Renal pelvis (tissue), 4 donors: ENCODE data around the gene TMEM245. TPM values are rescaled to one million over a fixed set of nuclear protein-coding genes. Genes with fewer than 3 reads are reported as not detected.
"Not testable (repeated sequence)": the region's sequence is repeated elsewhere in the genome, so short reads cannot be mapped to it uniquely, and the experiment has no call there.

Experiments
- DNase-seq: peaks from one replicate; pipeline ENCODE4 v3.0.0-alpha.2; 2013
- polyA plus RNA-seq, 3 donors: library from polyadenylated mRNA; unstranded; fragments of 120-200 nt; gene quantifications; one replicate each; pipeline ENCODE4 v1.2.1, GENCODE V29; 2013; ENCODE audit not compliant: insufficient read length in 3 of 3

Gene TMEM245
- polyA plus RNA-seq, 3 donors: 52.3 to 80.3 (median 71.8) TPM

- no peak for DNase-seq
Observed at GRCh38 chr9:109002141-109002540, 117.6 kb downstream of the TMEM245 start.

DNA sequence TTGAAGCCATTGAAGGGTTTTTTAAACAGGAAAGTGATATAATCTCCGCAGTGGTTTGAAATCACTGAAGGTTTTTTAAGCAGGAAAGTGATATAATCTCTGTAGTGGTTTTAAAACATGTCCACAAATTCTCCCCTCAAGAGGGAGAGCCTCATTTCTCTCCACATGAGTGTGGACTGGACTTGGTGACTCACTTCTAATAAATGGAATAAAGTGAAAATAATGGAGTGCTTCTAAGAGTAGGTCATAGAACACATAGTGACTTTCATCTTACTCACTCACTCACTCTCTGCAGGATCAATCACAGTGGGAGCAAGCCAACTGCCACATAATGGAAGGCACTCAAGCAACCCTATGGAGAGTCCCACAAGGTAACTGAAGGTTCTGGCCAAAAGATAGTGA, 118.5 kb downstream of the TMEM245 start:
- no peak for DNase-seq

DNA sequence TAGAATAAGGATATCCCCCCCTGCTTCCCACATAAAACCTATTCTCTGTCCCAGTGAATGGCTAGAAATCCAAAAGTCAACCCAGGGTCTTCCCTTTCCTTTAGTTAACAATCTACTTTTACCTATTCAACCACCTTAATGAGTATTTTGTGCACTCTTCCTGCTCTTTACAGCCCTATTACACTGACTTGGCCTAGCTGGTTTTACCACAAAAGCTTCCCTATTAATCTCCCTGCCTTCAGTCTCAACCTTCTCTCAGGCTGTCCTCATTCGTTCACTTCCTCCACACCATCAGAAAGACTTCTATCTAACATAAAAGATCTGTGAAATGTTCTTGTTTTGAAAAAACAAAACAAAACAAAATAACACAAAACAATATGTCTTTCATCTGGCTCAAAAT, 122.6 kb downstream of the TMEM245 start:
- DNase-seq: no peak

DNA sequence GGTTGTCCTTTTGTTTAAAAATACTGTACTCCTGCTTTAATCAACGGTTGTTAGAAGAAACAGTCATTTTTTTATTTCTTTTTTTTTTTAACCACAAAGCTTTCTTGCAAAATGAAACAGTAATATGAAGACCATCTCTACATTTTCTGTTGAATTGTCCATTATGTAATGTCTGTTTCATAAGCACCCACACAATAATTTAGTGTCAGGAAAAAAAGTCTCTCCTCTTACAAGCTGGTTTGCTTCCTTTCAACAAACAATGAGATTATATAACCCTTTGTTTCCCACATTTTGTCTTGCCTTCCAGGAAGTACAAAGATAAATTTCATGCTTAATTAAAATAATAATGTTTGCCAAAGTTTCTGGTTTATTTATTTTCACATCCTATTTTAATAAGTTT, 123.1 kb downstream of the TMEM245 start:
- DNase-seq: no peak

GRCh38 chr9:108994695-108995094, 125.1 kb downstream of the TMEM245 start:
- DNase-seq: no peak

DNA sequence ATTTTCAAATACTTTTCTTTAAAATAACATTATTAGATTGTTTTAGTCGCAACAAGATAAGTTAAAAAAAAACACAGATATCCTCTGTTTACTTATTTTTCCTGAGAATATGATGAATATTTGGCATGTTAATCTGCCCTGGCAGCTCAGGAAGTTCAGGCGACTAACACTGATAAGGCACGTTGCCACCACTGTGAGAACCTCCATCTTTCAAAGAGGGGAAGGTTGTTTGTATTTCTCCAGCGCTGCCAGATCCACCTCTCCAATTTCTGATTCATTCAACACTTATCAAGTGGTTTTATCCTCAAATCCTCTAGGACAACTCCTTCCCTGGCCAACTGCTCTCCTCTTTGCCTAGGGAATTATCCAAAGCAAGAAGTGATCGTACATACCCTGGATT, 128.3 kb downstream of the TMEM245 start:
- DNase-seq: no peak

- DNase-seq: no peak
Observed at GRCh38 chr9:108983885-108984284, 135.9 kb downstream of the TMEM245 start.

DNA sequence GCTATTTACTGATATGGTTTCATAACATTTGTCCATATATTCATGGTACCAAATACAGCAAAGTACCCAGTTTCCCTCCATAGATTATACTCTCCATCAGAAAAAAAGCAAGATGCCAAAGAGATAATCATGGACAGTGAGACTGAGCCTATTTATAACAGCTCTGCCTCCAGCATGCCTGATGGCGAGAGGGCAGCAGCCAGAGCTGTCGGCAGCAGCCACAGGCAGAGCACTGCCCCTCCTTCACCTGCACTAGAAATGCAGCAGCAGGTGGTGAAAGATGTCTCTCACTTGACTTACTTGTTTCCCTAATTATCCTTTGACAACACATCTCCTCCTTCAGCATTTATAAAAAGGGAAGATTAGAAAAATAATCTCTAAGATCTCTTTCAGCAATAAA, 138.9 kb downstream of the TMEM245 start:
- no peak for DNase-seq

DNA sequence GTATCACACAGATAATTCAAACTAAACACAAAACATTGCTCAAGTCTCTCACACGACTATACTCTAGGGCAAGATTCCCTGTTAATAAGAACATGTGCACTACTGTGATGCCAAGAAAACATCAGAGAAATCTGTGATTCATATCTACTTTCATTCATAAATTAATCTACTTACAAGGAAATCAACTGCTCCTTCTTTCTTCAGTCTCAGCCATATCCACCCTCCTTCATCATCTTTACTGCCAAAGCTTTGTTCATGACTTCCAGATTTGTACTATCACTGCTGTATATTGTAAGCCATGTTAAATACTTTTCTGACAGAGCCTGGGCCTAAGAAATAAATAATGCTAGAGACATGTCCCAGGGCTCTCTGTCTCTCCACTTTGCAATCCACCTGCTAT, 141.5 kb downstream of the TMEM245 start:
- no peak for DNase-seq

DNA sequence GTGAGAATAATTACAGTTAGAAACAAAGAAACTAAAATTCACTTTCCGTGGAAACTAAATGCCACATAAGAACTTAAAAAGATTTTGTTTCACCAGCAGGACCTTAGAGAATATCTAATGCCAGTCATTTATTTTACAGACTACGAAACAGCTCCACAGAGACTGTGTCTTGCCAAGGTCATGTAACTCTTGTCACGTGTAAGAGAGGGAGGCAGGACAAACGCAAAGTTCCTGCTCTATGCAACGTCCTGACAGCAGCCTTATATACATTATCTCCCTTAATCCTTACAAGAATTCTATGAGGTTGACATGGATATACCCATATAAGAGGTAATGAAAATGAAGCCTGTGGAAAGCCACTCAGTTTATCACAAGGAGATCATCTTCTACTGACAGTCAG, 145.9 kb downstream of the TMEM245 start:
- no peak for DNase-seq

DNA sequence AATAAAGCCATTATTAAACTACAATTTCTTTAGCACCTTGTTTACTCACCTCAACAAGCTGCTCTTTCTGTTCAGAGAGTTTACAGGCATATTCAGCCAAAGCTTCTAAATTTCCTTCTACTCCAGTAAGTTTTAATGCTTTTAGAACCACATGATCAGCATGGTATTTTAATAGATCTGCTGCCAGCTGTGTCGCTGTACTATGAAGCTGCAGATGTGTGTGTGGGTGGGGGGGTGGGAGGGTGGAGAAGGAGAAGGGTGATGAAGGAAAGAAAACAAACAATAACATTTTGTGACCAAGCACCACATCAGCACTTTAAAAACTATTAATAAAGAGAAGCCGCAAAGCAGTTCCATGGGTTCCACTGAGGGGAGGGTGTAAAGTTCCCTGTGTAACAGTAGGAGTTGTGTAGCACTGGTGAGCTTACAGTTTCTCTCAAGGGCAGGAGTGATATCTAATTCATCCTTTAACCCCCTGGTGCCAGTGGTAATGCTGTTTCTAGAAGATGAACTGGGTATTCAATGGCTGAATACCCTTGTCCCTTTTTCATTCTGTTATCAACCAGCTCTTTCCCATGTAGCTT, 147.0 kb downstream of the TMEM245 start:
- peak; percentile 38 for DNase-seq

DNA sequence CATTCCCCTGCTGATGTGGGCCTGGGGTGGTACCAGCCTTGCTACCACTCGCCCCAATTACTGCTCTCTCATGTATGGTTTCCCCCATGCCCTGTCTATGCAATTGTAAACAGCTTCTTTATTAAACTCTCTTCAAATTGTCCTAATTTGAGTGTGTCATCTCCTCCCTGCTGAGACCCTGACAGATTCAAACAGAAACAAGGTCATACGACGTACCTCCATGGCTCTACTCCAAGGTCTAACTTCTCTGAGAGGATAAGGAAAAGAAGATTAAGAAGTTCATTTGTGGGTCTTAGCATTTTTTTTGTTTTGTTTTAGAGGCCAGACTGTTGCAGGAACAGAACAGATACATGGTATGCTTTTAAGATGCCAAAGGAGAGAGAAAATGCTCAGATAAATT, 147.6 kb downstream of the TMEM245 start:
- DNase-seq: no peak

DNA sequence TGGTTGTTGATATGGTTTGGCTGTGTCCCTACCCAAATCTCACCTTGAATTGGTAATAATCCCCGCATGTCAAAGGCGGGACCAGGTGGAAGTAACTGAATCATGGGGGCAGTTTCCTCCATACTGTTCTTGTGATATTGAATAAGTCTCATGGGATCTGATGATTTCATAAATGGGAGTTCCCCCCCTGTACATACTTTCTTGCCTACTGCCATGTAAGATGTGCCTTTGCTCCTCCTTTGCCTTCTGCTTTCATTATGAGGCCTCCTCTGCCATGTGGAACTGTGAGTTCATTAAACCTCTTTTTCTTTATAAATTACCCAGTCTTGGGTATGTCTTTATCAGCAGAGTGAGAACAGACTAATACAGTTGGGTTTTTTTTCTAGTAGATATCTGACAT, 148.4 kb downstream of the TMEM245 start:
- not testable (repeated sequence) for DNase-seq

DNA sequence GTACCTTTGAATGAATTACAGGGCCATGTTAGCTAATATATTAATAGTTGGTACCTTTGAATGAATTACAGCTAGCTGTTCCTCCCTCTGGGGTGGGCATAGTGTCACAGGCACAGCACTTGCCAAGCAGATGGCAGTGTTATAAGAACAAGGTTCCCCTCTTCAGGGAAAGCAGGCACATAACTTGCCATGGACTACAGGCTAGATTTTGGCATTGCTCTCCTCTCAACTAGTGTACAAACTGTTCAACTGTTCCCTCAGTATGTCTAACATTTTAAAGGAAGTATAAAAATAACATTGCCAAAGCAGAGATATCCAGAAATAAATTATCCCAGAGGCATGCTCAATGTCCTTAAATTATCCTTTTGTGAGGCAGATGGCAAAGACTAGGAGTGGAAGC, 151.8 kb downstream of the TMEM245 start:
- DNase-seq: no peak

Other genes starting within 250 kb of the TMEM245 start
- gene ELP1, start 185.8 kb downstream of the TMEM245 start, polyA plus RNA-seq: 10 to 100 TPM; 42.3 to 54.0 (median 48.6) TPM
- gene ABITRAM, start 185.5 kb downstream of the TMEM245 start, polyA plus RNA-seq: 10 to 100 TPM; 27.6 to 39.5 (median 35.6) TPM
- 10 to 100 TPM; 56.9 to 58.0 (median 57.7) TPM for gene CTNNAL1, start 106.4 kb downstream of the TMEM245 start, polyA plus RNA-seq
- gene FRRS1L, start 47.3 kb upstream of the TMEM245 start, polyA plus RNA-seq: 1 to 10 TPM; 2.1 to 2.9 (median 2.4) TPM
- gene EPB41L4B, start 201.1 kb upstream of the TMEM245 start, polyA plus RNA-seq: 10 to 100 TPM; 10.9 to 17.3 (median 14.9) TPM